ENCODE measurements around the gene MVD.

Gene MVD, protein sequence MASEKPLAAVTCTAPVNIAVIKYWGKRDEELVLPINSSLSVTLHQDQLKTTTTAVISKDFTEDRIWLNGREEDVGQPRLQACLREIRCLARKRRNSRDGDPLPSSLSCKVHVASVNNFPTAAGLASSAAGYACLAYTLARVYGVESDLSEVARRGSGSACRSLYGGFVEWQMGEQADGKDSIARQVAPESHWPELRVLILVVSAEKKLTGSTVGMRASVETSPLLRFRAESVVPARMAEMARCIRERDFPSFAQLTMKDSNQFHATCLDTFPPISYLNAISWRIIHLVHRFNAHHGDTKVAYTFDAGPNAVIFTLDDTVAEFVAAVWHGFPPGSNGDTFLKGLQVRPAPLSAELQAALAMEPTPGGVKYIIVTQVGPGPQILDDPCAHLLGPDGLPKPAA

DNA sequence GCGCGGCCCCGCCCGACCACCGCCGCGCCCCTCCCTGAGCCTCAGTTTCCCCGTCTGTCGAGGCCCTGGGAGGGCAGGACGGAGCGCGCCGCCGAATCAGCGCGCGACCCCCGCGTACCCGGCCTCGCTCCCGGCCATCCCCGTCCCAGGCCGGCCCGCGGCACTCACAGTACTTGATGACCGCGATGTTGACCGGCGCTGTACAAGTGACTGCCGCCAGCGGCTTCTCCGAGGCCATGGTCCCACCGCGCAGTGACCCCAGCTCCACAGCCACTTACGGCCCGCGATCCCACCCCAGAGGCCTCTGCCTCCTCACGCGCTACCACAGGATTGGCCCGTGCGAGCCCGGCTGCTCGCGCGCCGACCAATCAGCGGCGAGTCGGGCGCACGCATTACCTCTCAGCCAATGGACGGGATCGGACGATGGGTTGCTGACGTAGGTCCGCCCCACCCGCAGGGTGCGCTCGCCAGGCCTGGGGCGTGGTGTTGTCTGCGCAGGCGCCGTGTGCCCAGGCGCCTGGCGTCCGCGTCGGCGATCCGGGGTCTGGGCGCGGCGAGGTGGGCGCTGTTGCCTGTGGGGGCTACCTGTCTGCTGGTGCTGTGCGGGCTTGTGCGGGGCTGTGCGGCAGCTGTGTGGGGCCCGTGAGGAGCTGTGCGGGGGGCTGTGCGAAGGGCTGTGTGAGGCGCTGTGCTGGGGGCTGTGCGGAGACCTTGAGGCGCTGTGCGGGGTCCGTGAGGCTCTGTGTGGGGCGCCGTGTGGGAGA is at the start of gene MVD:
TSS of gene MVD (minus strand) at position 249 of the 764 bp plus-strand sequence. CDS start at position 238, 11 bp downstream.
- TF ChIP-seq ZFX (IDR thresholded peaks at IDR 0.05; ENCODE audit: borderline replicate concordance) = no peak
- TF ChIP-seq, protein P1, sequence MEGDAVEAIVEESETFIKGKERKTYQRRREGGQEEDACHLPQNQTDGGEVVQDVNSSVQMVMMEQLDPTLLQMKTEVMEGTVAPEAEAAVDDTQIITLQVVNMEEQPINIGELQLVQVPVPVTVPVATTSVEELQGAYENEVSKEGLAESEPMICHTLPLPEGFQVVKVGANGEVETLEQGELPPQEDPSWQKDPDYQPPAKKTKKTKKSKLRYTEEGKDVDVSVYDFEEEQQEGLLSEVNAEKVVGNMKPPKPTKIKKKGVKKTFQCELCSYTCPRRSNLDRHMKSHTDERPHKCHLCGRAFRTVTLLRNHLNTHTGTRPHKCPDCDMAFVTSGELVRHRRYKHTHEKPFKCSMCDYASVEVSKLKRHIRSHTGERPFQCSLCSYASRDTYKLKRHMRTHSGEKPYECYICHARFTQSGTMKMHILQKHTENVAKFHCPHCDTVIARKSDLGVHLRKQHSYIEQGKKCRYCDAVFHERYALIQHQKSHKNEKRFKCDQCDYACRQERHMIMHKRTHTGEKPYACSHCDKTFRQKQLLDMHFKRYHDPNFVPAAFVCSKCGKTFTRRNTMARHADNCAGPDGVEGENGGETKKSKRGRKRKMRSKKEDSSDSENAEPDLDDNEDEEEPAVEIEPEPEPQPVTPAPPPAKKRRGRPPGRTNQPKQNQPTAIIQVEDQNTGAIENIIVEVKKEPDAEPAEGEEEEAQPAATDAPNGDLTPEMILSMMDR (IDR thresholded peaks at IDR 0.05) = 0 out of 2 replicates have a peak, but pooled peaks have one; percentile 6

DNA sequence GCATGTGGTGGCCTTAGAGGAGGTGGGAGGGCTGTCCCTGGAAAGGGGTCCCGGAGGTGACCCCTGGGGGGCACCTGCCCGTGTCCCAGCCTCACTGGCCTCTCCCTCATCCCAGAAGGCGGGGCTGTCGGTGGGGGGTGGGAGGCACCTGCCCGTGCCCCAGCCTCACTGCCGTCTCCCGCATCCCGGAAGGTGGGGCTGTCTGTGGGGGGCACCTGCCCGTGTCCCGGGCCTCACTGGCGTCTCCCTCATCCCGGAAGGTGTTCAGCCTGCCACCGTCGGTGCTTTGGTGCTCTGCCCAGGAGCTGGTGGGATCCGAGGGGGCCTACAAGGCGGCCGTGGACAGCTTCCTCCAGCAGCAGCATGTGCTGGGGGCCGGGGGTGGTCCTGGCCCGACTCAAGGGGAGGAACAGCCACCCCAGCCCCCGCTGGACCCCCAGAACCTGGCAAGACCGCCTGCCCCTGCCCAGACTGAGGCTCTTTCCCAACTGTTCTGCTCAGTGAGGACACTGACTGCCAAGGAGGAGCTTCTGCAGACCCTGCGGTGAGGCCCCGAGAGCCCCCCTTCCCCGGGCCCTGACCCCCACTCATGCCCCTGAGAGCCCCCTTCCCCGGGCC is 49.6 kb upstream of the MVD start:
- H3K27ac ChIP-seq = no peak overlapping the region
- no peak for TF ChIP-seq ZFX (IDR thresholded peaks at IDR 0.05; ENCODE audit: borderline replicate concordance)
- TF ChIP-seq, protein P1 (IDR thresholded peaks at IDR 0.05) = no peak

More for the DNA sequence above, at the start of gene MVD:
- peak within 1 kb of the TSS; percentile 78 for H3K27ac ChIP-seq

DNA sequence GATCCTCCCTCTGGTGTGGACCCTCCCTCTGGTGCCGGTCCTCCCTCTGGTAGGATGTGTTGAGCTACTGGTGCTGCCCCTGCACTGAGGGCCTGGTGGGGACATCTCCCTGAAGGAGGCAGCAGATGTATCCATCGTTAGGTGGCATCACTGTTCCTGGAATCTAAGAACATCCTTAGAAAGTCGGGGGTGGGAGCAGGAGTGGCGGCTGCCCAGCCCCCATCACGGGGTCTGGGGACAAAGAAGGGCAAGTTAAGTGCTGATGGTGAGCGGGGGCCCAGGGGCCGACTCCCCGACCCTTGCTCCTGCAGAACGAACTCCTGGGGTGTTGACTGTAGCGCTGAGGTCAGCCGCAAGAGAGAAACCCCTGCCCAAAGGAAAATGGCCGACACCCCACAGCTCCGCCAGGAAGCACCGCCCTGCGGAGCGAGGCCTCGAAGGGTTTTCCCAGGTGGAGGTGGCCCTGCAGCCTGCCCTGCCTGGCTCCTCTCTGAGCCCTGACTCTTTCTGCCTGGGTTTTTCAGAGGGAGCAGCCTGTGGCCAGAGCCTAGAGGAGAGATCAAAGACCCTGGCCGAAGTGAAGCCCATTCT is 49.0 kb upstream of the MVD start:
- TF ChIP-seq, protein P1 (IDR thresholded peaks at IDR 0.05) = no peak
- no peak for TF ChIP-seq ZFX (IDR thresholded peaks at IDR 0.05; ENCODE audit: borderline replicate concordance)
- no peak overlapping the region for H3K27ac ChIP-seq

DNA sequence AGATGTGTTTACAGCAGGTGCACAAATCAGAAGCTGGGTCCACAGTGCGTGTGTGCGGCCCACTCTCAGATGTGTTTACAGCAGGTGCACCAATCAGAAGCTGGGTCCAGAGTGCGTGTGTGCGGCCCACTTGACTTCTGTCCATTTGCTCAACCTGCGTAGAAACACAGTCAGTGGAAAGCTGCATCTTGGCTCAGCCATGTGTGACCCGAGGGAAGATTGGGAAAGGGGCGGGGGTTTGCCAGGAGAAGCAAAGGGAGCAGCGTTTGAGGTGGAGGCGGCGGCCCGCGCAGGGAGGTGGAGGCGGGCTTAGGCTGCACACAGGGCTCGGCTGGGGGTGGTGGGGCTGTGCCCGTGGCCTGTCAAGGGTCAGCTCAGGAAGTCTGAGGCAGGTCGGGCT is 47.7 kb upstream of the MVD start:
- no peak overlapping the region for H3K27ac ChIP-seq
- TF ChIP-seq ZFX (IDR thresholded peaks at IDR 0.05; ENCODE audit: borderline replicate concordance) = no peak
- TF ChIP-seq, protein P1 (IDR thresholded peaks at IDR 0.05) = no peak

DNA sequence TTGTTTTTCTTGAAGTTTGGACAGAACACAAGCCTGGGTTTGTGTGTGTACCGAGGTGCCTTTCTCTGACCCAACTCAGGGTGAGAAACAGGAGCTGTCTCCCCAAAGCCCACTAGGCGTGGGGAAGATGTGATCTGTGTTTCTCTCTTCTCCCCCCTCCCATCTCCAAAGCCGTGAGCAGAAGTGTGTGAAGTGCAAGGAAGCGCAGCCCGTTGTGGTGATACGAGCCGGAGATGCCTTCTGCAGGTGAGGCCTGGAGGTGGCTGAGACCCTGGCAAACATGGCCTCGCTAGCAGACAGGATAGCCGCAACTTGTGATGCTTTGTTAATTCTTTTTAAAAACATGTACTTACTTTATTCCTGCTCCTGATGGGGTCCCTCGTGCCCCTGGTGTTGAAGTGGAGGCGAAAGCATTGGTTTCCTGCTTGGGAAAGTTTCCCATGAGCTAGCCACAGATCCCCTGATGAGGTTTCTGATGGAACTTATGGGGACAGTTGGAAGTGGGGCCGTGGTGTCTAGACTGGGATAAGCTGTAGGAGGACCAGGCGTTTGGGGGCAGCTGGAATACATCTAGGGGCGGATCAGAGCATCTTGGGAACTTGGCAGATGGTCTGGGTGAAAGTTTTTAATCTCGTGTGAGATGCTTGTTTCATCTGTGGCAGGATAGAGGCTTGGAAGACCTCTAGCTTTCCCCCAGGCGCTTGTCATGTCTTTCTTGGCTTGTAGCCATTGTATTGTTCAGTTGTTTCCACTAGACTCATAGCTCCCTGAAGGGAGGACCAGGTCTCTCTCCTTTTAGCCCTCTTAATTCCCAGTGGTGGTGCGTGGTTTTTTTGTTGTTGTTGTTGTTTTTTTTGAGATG is 44.3 kb upstream of the MVD start:
- TF ChIP-seq ZFX (IDR thresholded peaks at IDR 0.05; ENCODE audit: borderline replicate concordance) = no peak
- TF ChIP-seq, protein P1 (IDR thresholded peaks at IDR 0.05) = no peak
- peak overlapping the region; percentile 69 for H3K27ac ChIP-seq

DNA sequence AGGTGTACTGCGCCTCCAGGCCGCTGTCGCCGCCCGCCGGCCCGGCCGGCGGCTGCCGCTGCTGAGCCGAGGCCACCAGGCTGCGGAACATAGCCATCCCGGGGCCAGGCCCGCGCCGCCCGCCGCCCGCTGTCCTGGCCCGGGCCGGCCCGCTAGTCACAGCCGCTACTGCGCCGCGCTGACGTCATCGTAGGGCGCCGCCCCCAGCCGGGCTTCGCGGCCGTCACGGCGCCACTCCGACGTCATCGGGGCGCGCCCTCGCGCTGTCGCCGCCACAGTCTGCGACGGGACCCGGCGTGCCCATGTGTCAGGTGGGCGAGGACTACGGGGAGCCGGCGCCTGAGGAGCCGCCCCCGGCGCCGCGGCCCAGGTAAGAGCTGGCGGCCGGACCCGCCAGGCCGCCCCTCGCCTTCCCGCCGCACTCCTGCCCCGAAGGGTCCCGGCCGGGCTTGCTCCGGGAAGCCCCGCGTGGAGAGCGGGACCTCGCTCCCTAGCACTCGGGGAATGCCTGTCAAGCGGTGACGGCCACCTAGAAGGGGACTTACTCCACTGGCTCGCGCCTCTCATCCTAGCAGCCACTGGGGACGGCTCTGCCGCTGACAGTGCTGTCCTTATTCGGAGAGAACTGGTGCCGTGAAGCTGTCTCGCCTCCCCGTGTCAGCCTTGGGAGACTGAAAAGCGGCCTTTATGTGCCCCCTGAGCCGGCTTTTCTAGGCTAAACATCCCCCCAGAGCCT is 43.5 kb upstream of the MVD start, which contains the start of the genes CTU2 and RNF166:
TSS of gene CTU2 (plus strand) at position 275 of the 736 bp plus-strand sequence. CDS start at position 303, 28 bp downstream.
TSS of gene RNF166 (minus strand) at position 180 of the 736 bp plus-strand sequence. CDS start at position 97, 83 bp downstream.
- no peak for TF ChIP-seq ZFX (IDR thresholded peaks at IDR 0.05; ENCODE audit: borderline replicate concordance)
- TF ChIP-seq, protein P1 (IDR thresholded peaks at IDR 0.05) = no peak
- peak within 1 kb of the TSS; percentile 69 for H3K27ac ChIP-seq
